Mucosa of rectum (tissue), 2 donors: Measurements from ENCODE around the gene UNC5A.

ENCODE experiments used
- H3K27ac ChIP-seq, 2 donors: one replicate each; pipeline ENCODE4 v1.7.0; 2013; ENCODE audit warnings: inconsistent platforms in 2 of 2, low read depth in 2 of 2, low read length in 2 of 2
- H3K27me3 ChIP-seq, 2 donors: one replicate each; pipeline ENCODE4 v1.7.0; 2013; ENCODE audit warnings: low read length in 2 of 2; ENCODE audit not compliant: control insufficient read depth in 2 of 2, insufficient read depth in 2 of 2
- H3K36me3 ChIP-seq, 2 donors: one replicate each; pipeline ENCODE4 v1.7.0; 2013; ENCODE audit warnings: low read length in 2 of 2; ENCODE audit not compliant: control insufficient read depth in 2 of 2, insufficient read depth in 2 of 2
- H3K4me1 ChIP-seq, 2 donors: one replicate each; pipeline ENCODE4 v1.7.0; 2013; ENCODE audit warnings: low read length in 2 of 2, mild to moderate bottlenecking in 1 of 2; ENCODE audit not compliant: control insufficient read depth in 2 of 2, insufficient read depth in 2 of 2
- H3K4me3 ChIP-seq, 2 donors: one replicate each; pipeline ENCODE4 v1.7.0; 2013; ENCODE audit warnings: low read length in 2 of 2
- H3K9ac ChIP-seq, 2 donors: one replicate each; pipeline ENCODE4 v1.7.0; 2013; ENCODE audit warnings: low read length in 2 of 2, low read depth in 1 of 2, mild to moderate bottlenecking in 1 of 2
- H3K9me3 ChIP-seq, 2 donors: one replicate each; pipeline ENCODE4 v1.7.0; 2013; ENCODE audit warnings: low read length in 2 of 2; ENCODE audit not compliant: control insufficient read depth in 2 of 2
- donor health status: healthy.
- donor health status: Normal muscosa, but diverticular disease.

UNC5A gene

DNA sequence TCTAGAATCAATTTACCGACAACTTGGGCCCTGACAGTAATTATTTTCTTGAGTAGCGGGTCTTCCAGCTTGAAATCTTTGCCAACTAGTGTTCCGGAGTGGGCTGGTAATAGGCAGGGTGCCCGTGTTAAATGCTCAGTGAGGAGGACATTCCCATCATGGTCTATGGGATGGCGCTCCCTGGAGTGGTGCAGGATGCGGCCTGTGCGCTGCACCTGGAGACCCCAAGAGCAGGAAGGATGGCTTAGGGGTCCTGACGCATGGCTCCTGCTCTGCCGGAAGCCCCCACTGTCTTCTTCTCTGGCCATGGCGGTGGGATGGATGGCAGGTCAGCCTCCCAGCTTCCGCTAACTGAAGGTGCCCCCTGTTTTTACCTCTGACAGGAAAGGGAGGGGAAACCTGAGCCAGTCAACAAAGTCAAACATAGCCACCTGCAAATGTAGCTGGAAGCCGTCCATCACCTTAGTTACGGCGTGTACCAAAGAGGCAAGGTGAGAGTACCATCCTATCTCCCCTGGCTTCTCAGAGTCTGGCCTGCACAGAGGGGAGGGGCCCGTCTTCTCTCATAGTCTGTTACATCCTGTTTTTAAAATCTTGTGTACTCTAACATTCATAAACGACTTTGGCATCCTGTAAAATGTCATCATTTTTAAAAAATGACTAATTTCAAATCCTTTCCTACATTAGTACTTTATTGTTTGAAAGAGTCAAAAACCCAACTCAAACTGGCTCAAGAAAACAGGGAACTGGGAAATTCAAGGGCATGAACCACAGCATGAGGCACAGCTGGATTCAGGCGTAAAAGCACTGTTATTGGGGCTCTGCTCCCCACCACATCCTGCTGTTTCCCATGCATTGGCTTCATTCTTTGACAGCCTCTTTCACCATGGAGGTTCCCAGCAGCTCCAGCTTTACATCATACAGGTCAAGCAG, 28.5 kb upstream of the UNC5A start:
- Histone ChIP-seq H3K36me3 (no peaks in the 10 kb centered on the region), H3K27ac (no peak overlapping the region), H3K4me3 (no peak overlapping the region), H3K27me3 (peaks cover 2 to 16% of the 10 kb centered on the region in 2 donors), H3K9me3 (no peaks in the 10 kb centered on the region), H3K9ac (no peak overlapping the region), H3K4me1 (no peaks in the 10 kb centered on the region)

DNA sequence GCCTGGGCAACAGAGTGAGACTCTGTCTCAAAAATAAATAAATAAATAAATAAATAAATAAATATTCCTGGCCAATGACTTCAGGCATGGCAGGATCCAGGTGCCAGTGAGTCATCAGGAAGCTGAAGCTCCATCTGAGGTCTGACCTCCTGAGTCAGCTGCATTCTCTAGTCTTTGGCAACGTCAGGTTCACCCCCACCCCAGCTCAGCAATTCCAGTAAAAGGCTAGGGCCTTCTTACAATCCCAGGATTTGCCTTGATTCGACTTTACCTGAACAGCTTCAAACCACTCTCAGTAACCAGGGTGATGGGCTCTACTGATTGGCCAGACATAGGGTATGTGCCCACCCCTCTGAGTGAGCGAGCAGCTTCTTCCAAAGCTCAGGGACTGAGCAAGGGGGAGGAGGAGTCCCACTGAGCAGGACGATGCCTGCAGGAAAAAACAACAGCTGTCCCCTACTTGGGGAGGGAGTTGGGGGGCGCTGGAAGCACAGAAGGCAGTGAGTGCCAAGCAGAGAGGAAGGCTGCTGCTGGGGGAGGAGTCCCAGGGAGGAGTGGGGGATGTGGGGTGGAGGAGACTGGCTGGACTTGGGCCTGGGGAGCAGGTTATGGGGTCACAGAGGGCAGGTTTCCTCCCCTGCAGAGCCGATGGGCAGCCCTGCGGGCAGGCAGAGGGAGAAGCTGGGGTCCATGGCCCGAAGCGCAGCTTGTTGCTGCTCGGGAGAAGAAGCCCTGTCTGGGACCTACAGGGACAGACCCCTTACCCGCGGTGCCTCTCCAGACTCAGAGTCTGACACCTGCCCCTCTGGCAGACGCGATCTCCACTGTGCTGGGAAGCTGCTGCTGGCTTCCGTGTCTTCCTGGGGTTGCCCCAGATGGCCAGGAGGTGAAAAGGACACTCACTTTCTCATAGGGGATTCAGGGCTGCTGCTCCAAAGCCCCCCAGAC, 25.9 kb upstream of the UNC5A start:
- H3K36me3 ChIP-seq, result no peaks in the 10 kb centered on the region
- no peaks in the 10 kb centered on the region for H3K9me3 ChIP-seq
- peaks cover 10 to 22% of the 10 kb centered on the region in 2 donors for H3K27me3 ChIP-seq
- H3K9ac ChIP-seq, result no peak overlapping the region
- no peak overlapping the region for H3K27ac ChIP-seq
- no peaks in the 10 kb centered on the region for H3K4me1 ChIP-seq
- H3K4me3 ChIP-seq, result no peak overlapping the region

DNA sequence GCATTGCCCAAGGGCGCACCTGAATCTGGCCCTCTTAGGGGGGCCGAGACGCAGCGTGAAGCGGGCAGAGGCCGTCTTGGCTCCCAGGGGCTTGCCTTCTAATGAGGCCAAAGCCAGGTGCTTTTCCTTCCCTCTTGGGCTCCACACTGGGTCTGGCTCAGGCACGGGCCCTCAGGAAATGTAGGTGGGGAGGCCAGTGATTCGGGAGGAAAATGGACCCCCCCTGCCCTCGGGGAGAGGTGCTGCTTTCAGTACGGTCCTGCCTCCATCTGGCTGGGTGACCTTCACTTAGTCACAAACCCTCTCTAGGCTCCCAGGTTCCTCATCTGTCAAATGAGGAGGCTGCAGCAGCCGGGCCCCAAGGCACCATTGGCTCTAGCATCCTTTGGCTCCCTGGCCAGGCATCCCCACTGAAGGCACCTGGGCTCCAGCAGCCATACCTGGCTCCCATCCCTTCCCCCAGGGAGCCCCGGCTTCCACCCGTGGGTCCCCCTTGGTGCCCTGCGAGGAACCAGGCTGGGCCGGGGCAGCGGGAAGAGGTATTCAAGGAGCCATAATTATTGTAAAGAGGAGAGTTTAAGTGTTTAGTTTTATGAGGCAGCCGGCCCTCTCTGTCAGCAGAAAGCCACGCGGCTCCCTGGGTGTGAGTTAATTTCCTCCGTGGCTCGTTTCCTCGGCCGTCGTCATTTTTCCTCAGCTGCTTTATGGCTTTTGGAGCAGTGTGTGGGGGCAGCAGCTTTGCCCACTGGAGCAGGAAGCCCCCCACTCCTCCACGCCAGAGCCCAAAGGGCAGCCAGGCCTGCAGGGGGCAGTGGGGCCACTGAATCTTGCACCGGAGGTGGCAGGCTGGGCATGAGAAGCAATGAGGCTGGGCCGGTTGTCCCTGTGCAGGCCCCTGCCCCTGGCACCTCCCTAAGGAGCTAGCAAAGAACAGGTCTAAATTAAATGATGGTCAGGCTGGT, 24.9 kb upstream of the UNC5A start:
- Histone ChIP-seq H3K27ac (no peak overlapping the region), H3K9ac (no peak overlapping the region), H3K27me3 (peaks cover 11 to 21% of the 10 kb centered on the region in 2 donors), H3K9me3 (no peaks in the 10 kb centered on the region), H3K4me3 (no peak overlapping the region), H3K4me1 (no peaks in the 10 kb centered on the region), H3K36me3 (no peaks in the 10 kb centered on the region)

DNA sequence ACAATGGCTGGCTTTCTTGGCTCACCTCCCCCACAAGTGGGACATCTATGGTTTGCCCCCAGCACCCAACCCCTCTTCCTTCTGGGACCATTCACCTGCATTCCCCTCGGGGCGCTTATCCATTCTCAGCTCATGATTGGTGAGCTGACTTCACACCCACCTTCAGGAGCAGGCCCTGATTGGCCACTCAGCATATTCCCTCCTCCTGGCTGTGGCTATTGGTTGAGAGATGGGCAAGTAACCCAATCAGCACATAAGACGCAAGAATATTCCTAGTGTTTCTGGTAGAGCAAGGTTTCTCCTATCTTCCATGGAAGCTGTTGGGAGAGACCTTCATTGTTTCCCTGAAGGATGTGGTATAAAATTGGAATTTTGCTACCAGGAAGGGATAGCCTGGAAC, 22.7 kb upstream of the UNC5A start:
- H3K9me3 ChIP-seq, result no peaks in the 10 kb centered on the region
- H3K4me3 ChIP-seq, result no peak overlapping the region
- peaks cover 14 to 18% of the 10 kb centered on the region in 2 donors for H3K27me3 ChIP-seq
- H3K27ac ChIP-seq, result no peak overlapping the region
- no peak overlapping the region for H3K9ac ChIP-seq
- no peaks in the 10 kb centered on the region for H3K36me3 ChIP-seq
- no peaks in the 10 kb centered on the region for H3K4me1 ChIP-seq

DNA sequence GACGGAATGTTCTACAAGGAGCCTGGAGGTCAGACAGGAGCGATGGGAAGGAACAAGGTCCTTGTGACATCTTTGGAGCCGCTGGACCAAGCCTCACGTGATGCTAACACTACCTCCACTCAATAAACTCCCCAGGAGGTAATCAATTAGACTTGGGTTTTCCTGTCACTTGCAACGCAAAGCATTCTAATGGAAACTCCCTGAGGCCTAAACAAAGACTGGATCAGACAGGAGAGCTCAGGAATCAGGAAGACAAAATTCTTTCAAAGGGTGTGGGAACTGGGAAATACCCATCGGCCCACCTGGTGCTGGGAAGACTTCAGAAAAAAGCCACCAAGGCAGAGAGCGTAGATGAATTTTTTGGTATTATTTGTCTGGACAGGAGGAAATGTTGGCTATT, 22.3 kb upstream of the UNC5A start:
- Histone ChIP-seq H3K9ac (no peak overlapping the region), H3K9me3 (no peaks in the 10 kb centered on the region), H3K27ac (no peak overlapping the region), H3K36me3 (no peaks in the 10 kb centered on the region), H3K4me3 (no peak overlapping the region), H3K4me1 (no peaks in the 10 kb centered on the region), H3K27me3 (peaks cover 14 to 21% of the 10 kb centered on the region in 2 donors)

DNA sequence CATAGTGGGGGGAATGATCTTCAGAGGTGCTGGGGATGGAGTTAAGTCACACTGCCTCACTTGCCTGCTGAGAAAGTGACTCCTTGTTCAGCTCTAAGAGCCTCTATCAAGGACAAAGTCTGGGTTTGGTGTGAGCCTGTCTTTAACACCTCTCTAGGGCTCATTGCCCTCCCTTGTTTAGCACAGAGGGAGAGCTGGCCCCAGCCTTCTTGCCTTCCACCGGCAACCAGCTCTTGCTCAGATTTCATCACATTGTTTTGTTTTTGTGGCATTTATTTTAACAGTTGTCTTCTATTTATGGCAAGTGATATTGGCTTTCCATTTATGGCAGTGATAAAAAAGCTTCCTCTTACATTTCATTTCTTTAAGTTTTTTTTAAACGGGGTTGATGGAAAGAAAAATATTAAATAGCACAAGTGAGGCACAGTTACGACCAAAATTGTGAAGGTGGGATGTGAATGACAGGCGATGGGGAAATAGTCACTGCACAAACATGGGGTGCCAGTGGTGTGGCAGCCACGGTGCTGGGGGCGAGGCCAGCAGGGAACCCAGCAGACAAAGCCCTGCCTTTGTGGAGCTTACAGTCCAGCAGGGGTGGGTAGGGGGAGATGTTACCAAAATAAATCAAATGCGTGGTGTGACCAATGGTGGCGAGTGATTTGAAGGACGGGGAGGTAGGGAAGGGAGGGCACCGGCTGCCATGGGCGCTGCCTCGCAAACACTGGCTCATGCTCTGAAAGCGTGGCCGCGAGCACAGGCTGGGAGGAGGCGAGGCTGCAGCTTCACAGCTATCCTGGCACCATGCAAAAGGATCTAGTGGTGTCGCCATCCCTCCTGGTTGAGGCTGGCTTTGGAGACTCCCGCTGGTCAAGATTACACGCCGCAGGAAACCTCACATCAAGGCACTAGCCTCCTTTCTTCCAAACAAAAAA, 21.2 kb upstream of the UNC5A start:
- no peaks in the 10 kb centered on the region for H3K36me3 ChIP-seq
- H3K27ac ChIP-seq, result no peak overlapping the region
- H3K9ac ChIP-seq, result no peak overlapping the region
- no peak overlapping the region for H3K4me3 ChIP-seq
- no peaks in the 10 kb centered on the region for H3K9me3 ChIP-seq
- peaks cover 21% of the 10 kb centered on the region in 2 donors for H3K27me3 ChIP-seq
- no peaks in the 10 kb centered on the region for H3K4me1 ChIP-seq

DNA sequence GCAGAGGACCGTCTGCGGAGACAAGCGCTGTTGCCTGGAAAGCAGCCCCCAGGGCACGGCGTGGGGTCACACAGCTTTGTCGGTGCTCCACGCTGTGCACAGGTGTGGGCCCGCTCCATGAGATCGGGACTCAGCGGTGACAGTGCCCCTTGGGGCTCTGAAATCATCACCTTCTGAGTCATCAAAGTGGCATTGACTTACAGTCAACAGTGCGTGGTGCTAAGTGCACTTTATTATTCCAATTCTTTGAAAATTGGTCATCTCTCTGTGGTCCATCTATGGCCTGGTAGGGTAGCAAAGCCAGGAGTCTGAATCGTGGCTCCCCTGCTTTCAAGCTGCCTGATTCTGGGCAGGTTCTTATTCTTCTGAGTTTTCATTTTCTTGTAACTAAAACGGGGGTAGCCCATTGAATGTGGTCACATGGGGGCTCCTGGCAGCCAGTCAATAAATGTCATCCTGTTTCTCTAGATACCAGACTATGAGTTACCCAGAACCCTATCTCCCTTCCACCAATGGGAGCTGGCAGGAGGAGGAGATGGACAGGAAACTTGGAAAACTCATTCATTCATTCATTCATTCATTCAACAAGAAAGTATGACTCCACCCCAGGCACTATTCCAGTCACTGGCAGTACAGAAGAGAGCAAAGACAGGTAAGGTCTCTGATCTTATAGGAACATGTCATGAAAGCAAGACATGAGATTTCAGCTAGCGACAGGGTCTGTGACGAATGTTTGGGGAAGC, 20.3 kb upstream of the UNC5A start:
- no peak overlapping the region for H3K9ac ChIP-seq
- no peaks in the 10 kb centered on the region for H3K9me3 ChIP-seq
- no peaks in the 10 kb centered on the region for H3K36me3 ChIP-seq
- H3K4me3 ChIP-seq, result no peak overlapping the region
- H3K27ac ChIP-seq, result no peak overlapping the region
- H3K4me1 ChIP-seq, result no peaks in the 10 kb centered on the region
- peaks cover 21% of the 10 kb centered on the region in 2 donors for H3K27me3 ChIP-seq

DNA sequence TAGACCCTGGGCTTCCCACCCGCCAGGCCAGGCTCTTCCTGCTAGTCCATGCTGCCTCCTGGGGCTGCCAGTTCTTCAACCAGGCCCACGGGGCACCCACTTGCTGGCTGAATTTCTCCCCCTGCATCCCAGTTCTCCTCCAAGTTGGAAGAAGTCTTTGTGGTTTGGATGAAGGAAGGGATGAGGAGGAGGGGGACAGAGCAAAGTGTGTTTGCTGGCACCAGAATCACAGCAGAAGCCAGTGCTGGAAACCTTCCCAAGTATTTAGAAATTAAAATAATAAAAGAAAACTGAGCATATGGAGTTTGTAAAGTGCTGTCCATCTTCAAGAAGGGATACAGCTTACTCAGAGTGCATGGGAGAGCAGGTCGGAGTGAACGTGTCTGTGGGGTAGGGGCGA, 19.4 kb upstream of the UNC5A start:
- H3K9me3 ChIP-seq, result no peaks in the 10 kb centered on the region
- H3K27ac ChIP-seq, result no peak overlapping the region
- no peaks in the 10 kb centered on the region for H3K36me3 ChIP-seq
- peaks cover 20 to 21% of the 10 kb centered on the region in 2 donors for H3K27me3 ChIP-seq
- H3K4me1 ChIP-seq, result no peaks in the 10 kb centered on the region
- no peak overlapping the region for H3K4me3 ChIP-seq
- no peak overlapping the region for H3K9ac ChIP-seq
